ENCODE measurements around the gene EIPR1. TPM values are rescaled to one million over a fixed set of nuclear protein-coding genes. Genes with fewer than 3 reads are reported as not detected.

The EIPR1 gene
- polyA plus RNA-seq, 1 donor from 2014 or later: 138 TPM

- H2AFZ ChIP-seq (ENCODE audit: low read depth, low read length): no peak overlapping the region
- no peaks in the 10 kb centered on the region for H3K27me3 ChIP-seq (ENCODE audit: insufficient read depth, low read depth, low read length)
- H3K79me2 ChIP-seq (replicated peaks; ENCODE audit: insufficient read depth, low read length): no peaks in the 10 kb centered on the region
- H3K27ac ChIP-seq (ENCODE audit: low read length): no peak overlapping the region
- no peak overlapping the region for H3K4me3 ChIP-seq (ENCODE audit: low read length)
- H3K36me3 ChIP-seq (ENCODE audit: insufficient read depth, low read length): no peaks in the 10 kb centered on the region
- TF ChIP-seq MXI1 (conservative IDR thresholded peaks at IDR 0.05; ENCODE audit: poor library complexity, severe bottlenecking) (no peak), TAF1 (IDR thresholded peaks at IDR 0.05; ENCODE audit: low read depth) (no peak), SMC3 (conservative IDR thresholded peaks at IDR 0.05; ENCODE audit: poor library complexity) (no peak), POLR2AphosphoS5 (IDR thresholded peaks at IDR 0.05) (no peak)
- TF ChIP-seq, protein P1, sequence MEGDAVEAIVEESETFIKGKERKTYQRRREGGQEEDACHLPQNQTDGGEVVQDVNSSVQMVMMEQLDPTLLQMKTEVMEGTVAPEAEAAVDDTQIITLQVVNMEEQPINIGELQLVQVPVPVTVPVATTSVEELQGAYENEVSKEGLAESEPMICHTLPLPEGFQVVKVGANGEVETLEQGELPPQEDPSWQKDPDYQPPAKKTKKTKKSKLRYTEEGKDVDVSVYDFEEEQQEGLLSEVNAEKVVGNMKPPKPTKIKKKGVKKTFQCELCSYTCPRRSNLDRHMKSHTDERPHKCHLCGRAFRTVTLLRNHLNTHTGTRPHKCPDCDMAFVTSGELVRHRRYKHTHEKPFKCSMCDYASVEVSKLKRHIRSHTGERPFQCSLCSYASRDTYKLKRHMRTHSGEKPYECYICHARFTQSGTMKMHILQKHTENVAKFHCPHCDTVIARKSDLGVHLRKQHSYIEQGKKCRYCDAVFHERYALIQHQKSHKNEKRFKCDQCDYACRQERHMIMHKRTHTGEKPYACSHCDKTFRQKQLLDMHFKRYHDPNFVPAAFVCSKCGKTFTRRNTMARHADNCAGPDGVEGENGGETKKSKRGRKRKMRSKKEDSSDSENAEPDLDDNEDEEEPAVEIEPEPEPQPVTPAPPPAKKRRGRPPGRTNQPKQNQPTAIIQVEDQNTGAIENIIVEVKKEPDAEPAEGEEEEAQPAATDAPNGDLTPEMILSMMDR (IDR thresholded peaks at IDR 0.05; ENCODE audit: poor library complexity, severe bottlenecking): no peak
- TF ChIP-seq, protein P2, sequence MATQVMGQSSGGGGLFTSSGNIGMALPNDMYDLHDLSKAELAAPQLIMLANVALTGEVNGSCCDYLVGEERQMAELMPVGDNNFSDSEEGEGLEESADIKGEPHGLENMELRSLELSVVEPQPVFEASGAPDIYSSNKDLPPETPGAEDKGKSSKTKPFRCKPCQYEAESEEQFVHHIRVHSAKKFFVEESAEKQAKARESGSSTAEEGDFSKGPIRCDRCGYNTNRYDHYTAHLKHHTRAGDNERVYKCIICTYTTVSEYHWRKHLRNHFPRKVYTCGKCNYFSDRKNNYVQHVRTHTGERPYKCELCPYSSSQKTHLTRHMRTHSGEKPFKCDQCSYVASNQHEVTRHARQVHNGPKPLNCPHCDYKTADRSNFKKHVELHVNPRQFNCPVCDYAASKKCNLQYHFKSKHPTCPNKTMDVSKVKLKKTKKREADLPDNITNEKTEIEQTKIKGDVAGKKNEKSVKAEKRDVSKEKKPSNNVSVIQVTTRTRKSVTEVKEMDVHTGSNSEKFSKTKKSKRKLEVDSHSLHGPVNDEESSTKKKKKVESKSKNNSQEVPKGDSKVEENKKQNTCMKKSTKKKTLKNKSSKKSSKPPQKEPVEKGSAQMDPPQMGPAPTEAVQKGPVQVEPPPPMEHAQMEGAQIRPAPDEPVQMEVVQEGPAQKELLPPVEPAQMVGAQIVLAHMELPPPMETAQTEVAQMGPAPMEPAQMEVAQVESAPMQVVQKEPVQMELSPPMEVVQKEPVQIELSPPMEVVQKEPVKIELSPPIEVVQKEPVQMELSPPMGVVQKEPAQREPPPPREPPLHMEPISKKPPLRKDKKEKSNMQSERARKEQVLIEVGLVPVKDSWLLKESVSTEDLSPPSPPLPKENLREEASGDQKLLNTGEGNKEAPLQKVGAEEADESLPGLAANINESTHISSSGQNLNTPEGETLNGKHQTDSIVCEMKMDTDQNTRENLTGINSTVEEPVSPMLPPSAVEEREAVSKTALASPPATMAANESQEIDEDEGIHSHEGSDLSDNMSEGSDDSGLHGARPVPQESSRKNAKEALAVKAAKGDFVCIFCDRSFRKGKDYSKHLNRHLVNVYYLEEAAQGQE (IDR thresholded peaks at IDR 0.05; ENCODE audit: borderline replicate concordance): no peak
- H4K20me1 ChIP-seq (ENCODE audit: insufficient read depth): no peaks in the 10 kb centered on the region
- no peaks in the 10 kb centered on the region for H3K9me2 ChIP-seq (ENCODE audit: insufficient read depth, low read length)
- no peak overlapping the region for H3K9ac ChIP-seq (ENCODE audit: low read length)
- no peaks in the 10 kb centered on the region for H3K9me3 ChIP-seq (ENCODE audit: low read length)
- H3K4me2 ChIP-seq (ENCODE audit: low read length): no peak overlapping the region
- H3F3A ChIP-seq (ENCODE audit: insufficient read depth, low read length, poor library complexity, severe bottlenecking): no peaks in the 10 kb centered on the region
Measured at GRCh38 chr2:3212061-3212362, 165.6 kb downstream of the EIPR1 start.

DNA sequence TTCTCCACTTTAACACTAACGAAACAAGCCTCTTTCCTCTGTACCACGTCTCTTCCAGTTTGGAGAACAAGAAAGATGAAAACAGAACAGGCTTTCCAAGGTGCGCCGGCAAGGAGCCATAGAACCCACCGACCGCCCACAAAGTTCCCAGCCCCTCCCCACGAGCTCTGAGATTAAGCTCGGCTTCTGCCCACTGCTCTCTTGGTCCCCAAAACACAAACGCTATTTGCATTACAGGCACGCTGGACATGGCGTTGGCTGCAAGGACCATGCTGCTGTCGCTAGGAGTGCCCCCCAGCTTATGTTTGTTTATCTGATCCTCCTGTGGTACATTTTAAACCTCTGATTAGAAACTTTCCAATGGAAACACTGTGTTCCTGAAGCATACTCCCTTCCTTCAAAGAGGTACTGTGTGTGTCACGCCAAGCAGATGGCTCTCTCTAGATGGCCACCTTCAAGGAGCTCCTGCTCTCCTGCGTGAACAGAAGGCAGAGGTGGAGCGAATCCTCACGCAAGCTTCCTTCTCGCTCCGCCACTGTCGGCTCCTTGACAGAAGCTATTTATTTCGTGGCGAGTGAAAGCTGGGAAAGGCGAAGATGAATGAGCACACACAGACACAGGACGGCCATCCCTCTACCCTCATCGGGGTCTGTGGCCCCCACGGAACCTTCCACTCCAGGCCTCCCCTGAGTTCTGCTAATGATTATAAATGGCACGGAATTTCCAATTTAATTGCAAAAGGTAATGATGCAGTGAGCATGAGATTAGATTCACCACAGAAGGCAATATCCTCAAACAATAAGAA is 166.2 kb downstream of the EIPR1 start:
- Histone ChIP-seq H3K79me2 (replicated peaks; ENCODE audit: insufficient read depth, low read length) (no peaks in the 10 kb centered on the region), H3K4me3 (ENCODE audit: low read length) (no peak overlapping the region), H3K27me3 (ENCODE audit: insufficient read depth, low read depth, low read length) (no peaks in the 10 kb centered on the region), H3K4me2 (ENCODE audit: low read length) (no peak overlapping the region), H2AFZ (ENCODE audit: low read depth, low read length) (no peak overlapping the region), H3K36me3 (ENCODE audit: insufficient read depth, low read length) (no peaks in the 10 kb centered on the region), H3K9me2 (ENCODE audit: insufficient read depth, low read length) (no peaks in the 10 kb centered on the region), H3F3A (ENCODE audit: insufficient read depth, low read length, poor library complexity, severe bottlenecking) (no peaks in the 10 kb centered on the region), H3K27ac (ENCODE audit: low read length) (no peak overlapping the region), H3K9ac (ENCODE audit: low read length) (no peak overlapping the region), H4K20me1 (ENCODE audit: insufficient read depth) (no peaks in the 10 kb centered on the region), H3K9me3 (ENCODE audit: low read length) (no peaks in the 10 kb centered on the region)
- TF ChIP-seq RAD21 (conservative IDR thresholded peaks at IDR 0.05) (no peak), SMC3 (conservative IDR thresholded peaks at IDR 0.05; ENCODE audit: poor library complexity) (no peak), POLR2AphosphoS5 (IDR thresholded peaks at IDR 0.05) (no peak), EP300 (conservative IDR thresholded peaks at IDR 0.05; ENCODE audit: poor library complexity, severe bottlenecking) (no peak), EZH2 (IDR thresholded peaks at IDR 0.05; ENCODE audit: borderline replicate concordance, insufficient read depth, low read length, poor library complexity, severe bottlenecking) (no peak), MXI1 (conservative IDR thresholded peaks at IDR 0.05; ENCODE audit: poor library complexity, severe bottlenecking) (no peak), TAF1 (IDR thresholded peaks at IDR 0.05; ENCODE audit: low read depth) (no peak)
- TF ChIP-seq, protein P1 (IDR thresholded peaks at IDR 0.05; ENCODE audit: poor library complexity, severe bottlenecking): no peak
- TF ChIP-seq, protein P2 (IDR thresholded peaks at IDR 0.05; ENCODE audit: borderline replicate concordance): no peak

Data from neural cell (in vitro differentiated cells).